IMR-90 (cell line): ENCODE data around the gene COX11. TPM values are rescaled to one million over a fixed set of nuclear protein-coding genes. Genes with fewer than 3 reads are reported as not detected.

ENCODE experiments used
- ATAC-seq: fragments of 200-7000 bp; cut with Tn5 transposase; 2 replicates; pipeline ENCODE4 v1.9.1; 2020; ENCODE audit warnings: low read depth, mild to moderate bottlenecking, moderate library complexity
- BruUV-seq: library from RNA; stranded (reverse); fragments of 400-500 nt; replicated peaks from 2 replicates; lab custom pipeline; 2021; lab: Mats Ljungman, UMichigan
- CTCF ChIA-PET: fragments of 300-600 bp; formaldehyde crosslinking; extraction: SDS; loops from one replicate; lab custom pipeline; 2021; ENCODE audit warnings: antibody characterized with exemption; lab: Yijun Ruan, JAX
- POLR2A ChIA-PET: fragments of 300-600 bp; sonication (Branson Sonifier 250); formaldehyde crosslinking; loops from one replicate; lab custom pipeline; 2022; ENCODE audit warnings: antibody characterized with exemption; ENCODE audit not compliant: unreplicated experiment; lab: Charles Lee
- DNase-seq: peaks from one replicate; pipeline ENCODE4 v3.0.0; 2013
- H2AFZ ChIP-seq: replicated peaks from 2 replicates; pipeline ENCODE3; 2013; ENCODE audit warnings: low read length, mild to moderate bottlenecking; ENCODE audit not compliant: poor library complexity
- H2AK5ac ChIP-seq: 2 replicates; pipeline ENCODE4 v1.6.1; 2013; ENCODE audit warnings: low read depth, low read length, inconsistent platforms
- H2AK9ac ChIP-seq: replicated peaks from 2 replicates; pipeline ENCODE3; 2013; ENCODE audit warnings: mild to moderate bottlenecking, low read depth, low read length, moderate library complexity; ENCODE audit not compliant: poor library complexity
- H2BK120ac ChIP-seq: 2 replicates; pipeline ENCODE4 v1.6.1; 2013; ENCODE audit warnings: low read depth, low read length, inconsistent platforms
- H2BK15ac ChIP-seq: 3 replicates; pipeline ENCODE4 v1.6.1; 2013; ENCODE audit warnings: low read depth, low read length, inconsistent platforms
- H2BK20ac ChIP-seq: 2 replicates; pipeline ENCODE4 v1.6.1; 2013; ENCODE audit warnings: low read depth, mild to moderate bottlenecking, inconsistent platforms, low read length, moderate library complexity
- H2BK5ac ChIP-seq: 2 replicates; pipeline ENCODE4 v1.6.1; 2013; ENCODE audit warnings: mild to moderate bottlenecking, low read depth, low read length, inconsistent platforms; ENCODE audit not compliant: poor library complexity, severe bottlenecking
- H3K14ac ChIP-seq: replicated peaks from 2 replicates; pipeline ENCODE4 v1.6.1; 2013; ENCODE audit warnings: low read depth, low read length, inconsistent platforms
- H3K18ac ChIP-seq: 2 replicates; pipeline ENCODE4 v1.6.1; 2013; ENCODE audit warnings: low read depth, low read length, control low read depth
- H3K23ac ChIP-seq: 2 replicates; pipeline ENCODE4 v1.6.1; 2013; ENCODE audit warnings: low read depth, low read length, inconsistent platforms
- H3K27ac ChIP-seq: 2 replicates; pipeline ENCODE4 v1.5.1; 2013; ENCODE audit warnings: mild to moderate bottlenecking, control low read depth, low read length; ENCODE audit not compliant: insufficient read depth
- H3K27me3 ChIP-seq: 2 replicates; pipeline ENCODE4 v1.6.1; 2013; ENCODE audit warnings: low read length; ENCODE audit not compliant: control insufficient read depth, insufficient read depth
- H3K36me3 ChIP-seq: 2 replicates; pipeline ENCODE4 v1.6.1; 2013; ENCODE audit warnings: low read length, mixed read lengths; ENCODE audit not compliant: control insufficient read depth, insufficient read depth
- H3K4ac ChIP-seq: 2 replicates; pipeline ENCODE4 v1.6.1; 2013; ENCODE audit warnings: low read depth, low read length, inconsistent platforms
- H3K4me1 ChIP-seq: 2 replicates; pipeline ENCODE4 v1.6.1; 2013; ENCODE audit warnings: low read length, mixed read lengths; ENCODE audit not compliant: control insufficient read depth, insufficient read depth
- H3K4me2 ChIP-seq: 2 replicates; pipeline ENCODE4 v1.6.1; 2013; ENCODE audit warnings: low read depth, mild to moderate bottlenecking, control low read depth, low read length, moderate library complexity
- H3K4me3 ChIP-seq: 2 replicates; pipeline ENCODE4 v1.5.1; 2013; ENCODE audit warnings: low read depth, mild to moderate bottlenecking, control low read depth, low read length, moderate library complexity; ENCODE audit not compliant: insufficient read depth
- H3K56ac ChIP-seq: 2 replicates; pipeline ENCODE4 v1.6.1; 2013; ENCODE audit warnings: low read length, inconsistent platforms; ENCODE audit not compliant: insufficient read depth; ENCODE audit errors: extremely low read depth
- H3K79me1 ChIP-seq, 2 experiments: 2 replicates each; pipeline ENCODE4 v1.6.1; 2013; ENCODE audit warnings: low read length in 2 of 2, inconsistent platforms in 1 of 2, low read depth in 1 of 2
- H3K9ac ChIP-seq: 2 replicates; pipeline ENCODE4 v1.6.1; 2013; ENCODE audit warnings: low read depth, low read length, control low read depth
- H3K9me1 ChIP-seq: 2 replicates; pipeline ENCODE4 v1.6.1; 2013; ENCODE audit warnings: low read length, inconsistent platforms; ENCODE audit not compliant: insufficient read depth
- H3K9me3 ChIP-seq: 2 replicates; pipeline ENCODE4 v1.6.1; 2013; ENCODE audit warnings: low read length; ENCODE audit not compliant: control insufficient read depth, insufficient read depth
- H4K20me1 ChIP-seq: 2 replicates; pipeline ENCODE4 v1.6.1; 2013; ENCODE audit warnings: low read length, inconsistent platforms; ENCODE audit not compliant: insufficient read depth
- H4K5ac ChIP-seq: 2 replicates; pipeline ENCODE4 v1.6.1; 2013; ENCODE audit warnings: mild to moderate bottlenecking, low read depth, low read length, control low read depth
- H4K8ac ChIP-seq, 2 experiments: 2 replicates each; pipeline ENCODE4 v1.6.1; 2013; ENCODE audit warnings: low read depth in 2 of 2, low read length in 2 of 2, control low read depth in 1 of 2, inconsistent platforms in 1 of 2
- H4K91ac ChIP-seq: 2 replicates; pipeline ENCODE4 v1.6.1; 2013; ENCODE audit warnings: low read depth, low read length, inconsistent platforms; ENCODE audit not compliant: insufficient read depth
- BHLHE40 ChIP-seq: fragments of 150-350 bp; IDR thresholded peaks from 2 replicates; pipeline ENCODE4 v1.6.1; 2016; ENCODE audit warnings: mild to moderate bottlenecking, low read depth, low read length
- CEBPB ChIP-seq: IDR thresholded peaks from 2 replicates; pipeline ENCODE4 v1.6.1; 2012; ENCODE audit warnings: low read depth, low read length, improper control_type of control experiment
- CHD1 ChIP-seq: IDR thresholded peaks from 2 replicates; pipeline ENCODE4 v1.6.1; 2012; ENCODE audit warnings: low read depth, low read length, improper control_type of control experiment
- ELK1 ChIP-seq: fragments of 150-350 bp; IDR thresholded peaks from 2 replicates; pipeline ENCODE4 v1.6.1; 2016; ENCODE audit warnings: low read depth, mild to moderate bottlenecking, low read length, moderate library complexity, borderline replicate concordance
- FOS ChIP-seq: fragments of 150-350 bp; IDR thresholded peaks from 2 replicates; pipeline ENCODE4 v1.6.1; 2016; ENCODE audit warnings: low read depth, low read length
- MAFK ChIP-seq: IDR thresholded peaks from 2 replicates; pipeline ENCODE4 v1.6.1; 2012; ENCODE audit warnings: low read depth, low read length, improper control_type of control experiment
- MAZ ChIP-seq: IDR thresholded peaks from 2 replicates; pipeline ENCODE4 v1.6.1; 2012; ENCODE audit warnings: low read depth, mild to moderate bottlenecking, low read length, improper control_type of control experiment, moderate library complexity, borderline replicate concordance
- MXI1 ChIP-seq: IDR thresholded peaks from 2 replicates; pipeline ENCODE4 v1.6.1; 2012; ENCODE audit warnings: low read depth, mild to moderate bottlenecking, low read length, moderate library complexity, borderline replicate concordance
- NFE2L2 ChIP-seq: fragments of 150-350 bp; IDR thresholded peaks from 2 replicates; pipeline ENCODE4 v1.6.1; 2016; ENCODE audit warnings: low read depth, mild to moderate bottlenecking, low read length
- POLR2A ChIP-seq: IDR thresholded peaks from 2 replicates; pipeline ENCODE4 v1.6.1; 2012; ENCODE audit warnings: mild to moderate bottlenecking, low read depth, low read length
- RAD21 ChIP-seq: IDR thresholded peaks from 2 replicates; pipeline ENCODE4 v1.6.1; 2012; ENCODE audit warnings: low read length, improper control_type of control experiment
- RCOR1 ChIP-seq: IDR thresholded peaks from 2 replicates; pipeline ENCODE4 v1.6.1; 2012; ENCODE audit warnings: mild to moderate bottlenecking, low read length, improper control_type of control experiment; ENCODE audit not compliant: insufficient replicate concordance
- RFX5 ChIP-seq: IDR thresholded peaks from 2 replicates; pipeline ENCODE4 v1.8.0; 2012; ENCODE audit warnings: low read depth, mild to moderate bottlenecking, low read length, moderate library complexity
- SMC3 ChIP-seq: fragments of 150-350 bp; IDR thresholded peaks from 2 replicates; pipeline ENCODE4 v1.6.1; 2016; ENCODE audit warnings: low read depth, mild to moderate bottlenecking, antibody characterized with exemption, low read length, moderate library complexity
- USF2 ChIP-seq: fragments of 150-350 bp; IDR thresholded peaks from 2 replicates; pipeline ENCODE4 v1.6.1; 2017; ENCODE audit warnings: mild to moderate bottlenecking, antibody characterized with exemption, low read length, low read depth
- WGBS, 2 experiments: methylation state at CpG; one replicate each; pipeline versions ENCODE4 v1.1.5 to v1.1.7; 2013; ENCODE audit warnings: missing lambda C conversion rate in 2 of 2; ENCODE audit not compliant: insufficient read length in 1 of 2; ENCODE audit errors: extremely low coverage in 2 of 2; 5-methylcytosine and 5-hydroxymethylcytosine counted together
- dilution Hi-C: fragments of 300-500 bp; cut with HindIII; formaldehyde crosslinking; loops from one replicate; pipeline ENCODE4 v1.14.3; 2018; ENCODE audit warnings: low sequenced_read_pairs; ENCODE audit not compliant: unreplicated experiment
- in situ Hi-C: fragments of 300-500 bp; cut with MboI; formaldehyde crosslinking; loops from 3 replicates; pipeline ENCODE4 v1.14.3; 2019; ENCODE audit warnings: low sequenced_read_pairs, inconsistent platforms, mixed read lengths
- intact Hi-C: fragments of 100-400 bp; cut with micrococcal nuclease; formaldehyde crosslinking; loops from 2 replicates; pipeline ENCODE4 v1.10.0; 2022
- polyA plus RNA-seq, 3 experiments: library from polyadenylated mRNA; depleted of rRNA; stranded (reverse); fragments of >200 nt; gene quantifications; 2 replicates each; pipeline ENCODE4 v1.2.3, GENCODE V29; 2012; ENCODE audit warnings: low replicate concordance in 1 of 3
- total RNA-seq: library from RNA; depleted of rRNA; stranded (reverse); fragments of >200 nt; gene quantifications from 2 replicates; pipeline ENCODE4 v1.2.3, GENCODE V29; 2012
- TF ChIP-seq, protein P1 (sequence below): conservative IDR thresholded peaks from 2 replicates; pipeline ENCODE4 v1.5.1; 2012; ENCODE audit warnings: mild to moderate bottlenecking, low read depth, low read length, improper control_type of control experiment

COX11 gene
- total and polyA plus RNA-seq, 2 of the 4 experiments (the other 2 are of a cell fraction), result 23.6 to 29.4 TPM

DNA sequence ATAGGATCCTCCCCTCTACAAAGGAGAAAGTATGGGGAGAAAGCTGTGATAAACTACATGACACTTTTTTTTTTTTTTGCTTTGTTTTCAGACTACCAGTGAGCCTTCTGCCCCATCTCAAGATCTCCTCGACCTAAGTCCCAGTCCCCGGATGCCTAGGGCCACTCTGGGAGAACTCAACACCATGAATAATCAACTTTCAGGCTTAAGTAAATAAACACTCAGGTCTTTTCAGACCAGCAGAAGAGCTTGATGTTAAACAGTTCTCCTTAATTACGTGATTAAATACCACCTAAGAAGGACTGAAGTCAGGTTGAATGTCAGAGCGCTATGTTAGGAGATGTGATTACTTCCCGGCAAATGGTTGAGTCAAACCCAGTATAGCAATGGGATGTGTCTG, 31.4 kb downstream of the COX11 start:
- Histone ChIP-seq H3K23ac (no peak overlapping the region), H4K20me1 (no peaks in the 10 kb centered on the region), H3K4me3 (no peak overlapping the region), H3K36me3 (peaks cover 8% of the 10 kb centered on the region), H3K4me1 (no peaks in the 10 kb centered on the region), H2BK20ac (no peak overlapping the region), H3K4ac (no peak overlapping the region), H4K5ac (no peak overlapping the region), H2AFZ (no peak overlapping the region), H3K9ac (no peak overlapping the region), H3K14ac (no peak overlapping the region), H2AK9ac (no peak overlapping the region), H3K18ac (no peak overlapping the region), H3K27ac (no peak overlapping the region), H2BK120ac (no peak overlapping the region), H3K4me2 (no peak overlapping the region), H4K8ac (no peak overlapping the region), H2BK5ac (no peak overlapping the region), H2AK5ac (no peak overlapping the region), H2BK15ac (no peak overlapping the region), H3K56ac (no peak overlapping the region), H4K91ac (no peak overlapping the region), H3K9me3 (no peaks in the 10 kb centered on the region), H3K9me1 (no peaks in the 10 kb centered on the region), H3K27me3 (no peaks in the 10 kb centered on the region), H3K79me1 (no peaks in the 10 kb centered on the region)
- POLR2A ChIA-PET, result no interaction called here
- BruUV-seq, result no TSS peak
- no peak for ATAC-seq
- DNase-seq, result no peak
- TF ChIP-seq MXI1, result no peak
- TF ChIP-seq BHLHE40, result no peak
- TF ChIP-seq RFX5, result no peak
- TF ChIP-seq NFE2L2, result no peak
- TF ChIP-seq, protein P1, sequence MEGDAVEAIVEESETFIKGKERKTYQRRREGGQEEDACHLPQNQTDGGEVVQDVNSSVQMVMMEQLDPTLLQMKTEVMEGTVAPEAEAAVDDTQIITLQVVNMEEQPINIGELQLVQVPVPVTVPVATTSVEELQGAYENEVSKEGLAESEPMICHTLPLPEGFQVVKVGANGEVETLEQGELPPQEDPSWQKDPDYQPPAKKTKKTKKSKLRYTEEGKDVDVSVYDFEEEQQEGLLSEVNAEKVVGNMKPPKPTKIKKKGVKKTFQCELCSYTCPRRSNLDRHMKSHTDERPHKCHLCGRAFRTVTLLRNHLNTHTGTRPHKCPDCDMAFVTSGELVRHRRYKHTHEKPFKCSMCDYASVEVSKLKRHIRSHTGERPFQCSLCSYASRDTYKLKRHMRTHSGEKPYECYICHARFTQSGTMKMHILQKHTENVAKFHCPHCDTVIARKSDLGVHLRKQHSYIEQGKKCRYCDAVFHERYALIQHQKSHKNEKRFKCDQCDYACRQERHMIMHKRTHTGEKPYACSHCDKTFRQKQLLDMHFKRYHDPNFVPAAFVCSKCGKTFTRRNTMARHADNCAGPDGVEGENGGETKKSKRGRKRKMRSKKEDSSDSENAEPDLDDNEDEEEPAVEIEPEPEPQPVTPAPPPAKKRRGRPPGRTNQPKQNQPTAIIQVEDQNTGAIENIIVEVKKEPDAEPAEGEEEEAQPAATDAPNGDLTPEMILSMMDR, result no peak
- TF ChIP-seq MAZ, result no peak
- no peak for TF ChIP-seq USF2
- no peak for TF ChIP-seq SMC3
- no peak for TF ChIP-seq ELK1
- no peak for TF ChIP-seq CEBPB
- no peak for TF ChIP-seq CHD1
- no peak for TF ChIP-seq POLR2A
- TF ChIP-seq RCOR1, result no peak
- TF ChIP-seq RAD21, result no peak
- no peak for TF ChIP-seq FOS
- TF ChIP-seq MAFK, result no peak
- dilution Hi-C loops, result no loop called here
- CTCF ChIA-PET, result no interaction called here
- intact Hi-C loops, result no loop called here
- in situ Hi-C loops, result no loop called here
- WGBS, 2 experiments, result 80% methylated on average over 1 of the region's 5 CpGs; no CpG with 5 or more reads in 1 of the 2 experiments
